Measurements from ENCODE around the gene UAP1L1.

UAP1L1 gene

DNA sequence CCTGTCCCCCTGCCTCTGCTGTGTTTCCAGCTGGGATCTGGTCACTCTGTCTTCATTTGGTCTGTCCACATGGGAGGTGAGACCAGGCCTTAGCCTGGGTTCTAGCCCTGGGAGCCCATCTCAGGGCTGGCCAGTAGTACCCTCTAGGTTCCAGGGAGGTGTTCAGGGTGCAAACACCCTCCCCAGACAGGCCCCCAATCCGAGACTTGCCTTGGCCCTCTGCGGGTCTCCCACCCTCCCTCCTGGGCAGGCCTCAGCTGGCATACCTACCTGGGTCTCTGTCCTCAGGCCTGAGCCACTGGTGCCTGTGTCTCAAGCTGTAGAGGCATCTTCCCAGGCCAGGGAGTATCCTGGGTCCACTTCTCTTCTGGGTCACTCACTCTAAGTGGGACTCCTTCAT lies 6.0 kb upstream of the UAP1L1 start:
- no peak for FAIRE-seq
- DNase-seq (ENCODE audit: low spot score) = no peak

DNA sequence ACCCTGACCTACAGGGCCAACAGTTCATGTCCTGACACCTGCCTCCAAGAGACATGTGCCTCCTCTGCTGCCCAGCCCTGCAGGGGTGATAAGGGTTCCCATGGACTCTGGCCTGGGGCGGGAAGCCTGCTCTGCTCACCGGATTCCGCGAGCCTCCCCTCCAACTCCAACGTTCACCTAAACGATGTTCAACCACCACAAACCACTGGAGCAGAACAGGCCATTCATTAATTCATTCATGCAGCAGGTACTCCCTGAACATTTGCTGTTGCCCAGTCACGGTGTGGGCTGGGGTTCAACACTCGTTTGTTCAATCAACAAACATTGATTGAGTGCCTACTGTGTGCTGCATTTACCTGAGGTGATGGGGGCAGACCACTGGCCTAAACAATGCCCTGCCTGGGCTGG lies 3.3 kb upstream of the UAP1L1 start:
- DNase-seq (ENCODE audit: low spot score) (no peak), FAIRE-seq (no peak)

DNA sequence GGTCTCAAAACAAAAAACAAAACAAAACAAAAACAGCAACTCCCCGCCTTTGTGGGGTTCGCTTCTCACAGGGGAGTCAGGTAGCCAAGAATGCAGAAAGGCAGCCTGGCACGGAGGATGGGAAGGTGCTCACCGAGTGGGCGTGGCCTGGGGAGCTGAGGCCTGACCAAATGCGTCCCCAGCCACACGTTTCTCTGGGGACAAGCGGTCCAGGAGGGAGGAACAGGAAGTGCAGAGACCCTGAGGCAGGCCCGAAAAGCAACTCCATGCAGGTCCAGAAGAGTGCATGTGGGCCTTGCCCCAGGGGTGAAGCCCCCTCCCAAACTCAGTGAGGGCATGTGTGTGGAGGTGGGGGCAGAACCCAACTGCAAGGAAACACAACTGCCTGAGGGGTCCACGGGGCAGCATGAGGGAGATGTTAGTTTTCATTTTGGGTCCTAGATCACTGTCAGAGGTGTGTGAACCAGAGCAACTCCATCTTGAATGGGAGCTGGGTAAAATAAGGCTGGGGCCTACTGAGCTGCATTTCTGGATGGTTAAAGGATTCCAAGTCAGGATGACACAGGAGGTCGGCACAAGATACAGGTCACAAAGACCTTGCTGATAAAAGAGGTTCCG lies 2.6 kb upstream of the UAP1L1 start:
- no peak for FAIRE-seq
- DNase-seq (ENCODE audit: low spot score) = no peak

DNA sequence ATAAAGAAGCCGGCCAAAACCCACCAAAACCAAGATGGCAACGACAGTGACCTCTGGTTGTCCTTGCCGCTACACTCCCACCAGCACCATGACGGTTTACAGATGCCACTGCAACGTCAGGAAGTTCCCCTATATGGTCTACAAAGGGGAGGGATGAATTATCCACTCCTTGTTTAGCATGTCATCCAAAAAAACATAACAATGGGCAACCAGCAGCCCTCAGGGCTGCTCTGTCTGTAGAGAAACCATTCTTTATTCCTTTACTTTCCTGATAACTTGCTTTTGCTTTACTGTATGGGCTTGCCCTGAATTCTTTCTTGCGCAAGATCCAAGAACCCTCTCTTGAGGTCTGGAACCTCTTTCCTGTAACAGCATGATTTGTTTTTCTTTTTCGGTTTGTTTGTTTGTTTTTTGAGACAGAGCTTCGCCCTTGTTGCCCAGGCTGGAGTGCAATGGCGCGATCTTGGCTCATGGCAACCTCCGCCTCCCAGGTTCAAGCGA lies 2.0 kb upstream of the UAP1L1 start:
- FAIRE-seq (no peak), DNase-seq (ENCODE audit: low spot score) (no peak)

DNA sequence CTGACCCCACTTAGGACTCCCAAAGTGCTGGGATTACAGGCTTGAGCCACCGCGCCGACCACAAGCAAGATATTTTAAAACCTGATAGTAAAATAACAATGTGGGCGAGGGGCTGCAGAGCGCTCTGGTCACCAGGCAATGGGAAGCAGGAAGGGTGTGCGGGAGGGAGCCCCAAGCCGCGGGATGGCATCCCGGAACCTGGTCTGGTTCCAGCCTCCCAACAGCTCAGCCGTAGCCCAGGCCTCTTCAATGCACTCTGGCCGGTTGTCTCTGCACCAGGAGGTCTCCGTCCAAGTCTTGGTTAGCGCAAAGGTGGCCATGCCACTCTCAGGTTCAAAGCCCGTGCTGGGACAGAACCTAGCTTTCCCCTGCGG lies 694 bp upstream of the UAP1L1 start:
- FAIRE-seq (no peak), DNase-seq (ENCODE audit: low spot score) (no peak)

DNA sequence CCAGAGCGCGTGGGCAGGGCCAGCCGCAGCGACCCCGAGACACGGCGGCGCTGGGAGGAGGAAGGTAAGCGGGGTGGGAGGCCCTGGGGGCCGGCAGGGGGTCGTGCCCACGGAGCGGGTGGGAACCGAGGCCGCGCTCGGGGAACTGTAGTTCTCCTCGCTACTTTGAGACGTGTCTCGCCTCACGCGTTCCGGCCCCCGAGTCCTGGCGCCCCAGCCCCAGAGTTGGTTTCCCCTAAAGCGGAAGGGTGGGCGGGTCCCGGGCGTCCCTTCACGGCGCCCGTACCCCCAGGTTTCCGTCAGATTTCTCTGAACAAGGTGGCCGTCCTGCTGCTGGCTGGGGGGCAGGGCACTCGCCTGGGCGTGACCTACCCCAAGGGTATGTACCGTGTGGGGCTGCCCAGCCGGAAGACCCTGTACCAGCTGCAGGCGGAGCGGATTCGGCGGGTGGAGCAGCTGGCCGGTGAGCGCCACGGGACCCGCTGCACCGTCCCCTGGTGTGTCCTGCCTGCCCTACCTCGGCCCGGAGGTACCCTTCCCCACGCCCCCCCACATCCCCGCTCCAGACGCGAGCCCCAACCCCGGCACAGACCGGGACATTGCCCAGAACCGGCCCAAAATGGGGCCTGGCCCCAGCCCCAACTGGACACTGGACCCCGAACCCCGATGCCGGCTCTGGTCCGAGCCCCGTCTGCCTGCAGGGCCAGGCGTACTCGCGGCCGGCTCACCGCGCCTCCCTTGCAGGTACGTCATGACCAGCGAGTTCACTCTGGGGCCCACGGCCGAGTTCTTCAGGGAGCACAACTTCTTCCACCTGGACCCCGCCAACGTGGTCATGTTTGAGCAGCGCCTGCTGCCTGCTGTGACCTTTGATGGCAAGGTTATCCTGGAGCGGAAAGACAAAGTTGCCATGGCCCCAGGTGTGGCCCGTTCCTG lies 709 bp downstream of the UAP1L1 start:
- no peak for DNase-seq (ENCODE audit: low spot score)
- FAIRE-seq = peak; percentile 23

DNA sequence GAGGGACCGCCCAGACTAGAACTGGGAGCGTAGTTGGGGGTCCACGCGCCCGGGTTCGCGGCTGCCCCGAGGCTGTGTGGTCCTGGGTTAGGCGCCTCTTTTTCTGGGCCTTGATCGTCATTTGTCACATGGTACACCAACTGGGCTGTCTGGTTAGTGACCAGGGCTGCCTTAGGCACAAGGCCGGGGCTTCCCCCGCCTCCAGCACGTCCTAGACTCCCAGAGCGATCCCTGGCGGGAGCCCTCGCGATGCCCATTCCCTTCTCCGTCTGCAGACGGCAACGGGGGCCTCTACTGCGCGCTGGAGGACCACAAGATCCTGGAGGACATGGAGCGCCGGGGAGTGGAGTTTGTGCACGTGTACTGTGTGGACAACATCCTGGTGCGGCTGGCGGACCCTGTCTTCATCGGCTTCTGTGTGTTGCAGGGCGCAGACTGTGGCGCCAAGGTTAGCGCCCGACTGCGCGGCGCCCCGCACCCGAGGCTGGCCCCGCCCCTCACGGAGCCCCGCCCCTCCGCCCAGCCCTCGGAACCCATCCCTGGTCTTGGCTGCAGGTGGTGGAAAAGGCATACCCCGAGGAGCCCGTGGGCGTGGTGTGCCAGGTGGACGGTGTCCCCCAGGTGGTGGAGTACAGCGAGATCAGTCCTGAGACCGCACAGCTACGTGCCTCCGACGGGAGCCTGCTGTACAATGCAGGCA lies 1.5 kb downstream of the UAP1L1 start:
- no peak for DNase-seq (ENCODE audit: low spot score)
- no peak for FAIRE-seq

DNA sequence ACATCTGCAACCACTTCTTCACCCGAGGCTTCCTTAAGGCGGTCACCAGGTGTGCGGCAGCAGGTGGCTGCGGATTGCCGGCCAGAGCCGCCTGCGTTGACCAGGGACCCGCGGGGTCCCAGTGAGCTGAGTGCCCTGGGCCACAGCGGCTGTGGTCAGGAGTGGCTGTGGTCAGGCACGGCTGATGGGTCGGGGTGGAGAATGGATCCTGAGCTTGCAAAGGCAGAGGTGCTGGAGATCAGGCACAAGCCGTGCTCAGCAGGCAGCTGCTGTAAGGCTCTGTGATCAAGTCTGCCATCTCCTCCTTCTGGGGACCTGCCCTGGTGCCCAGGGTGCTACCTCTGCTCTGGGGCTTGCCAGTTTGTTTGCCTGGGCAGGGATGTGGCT lies 2.1 kb downstream of the UAP1L1 start:
- no peak for DNase-seq (ENCODE audit: low spot score)
- no peak for FAIRE-seq

DNA sequence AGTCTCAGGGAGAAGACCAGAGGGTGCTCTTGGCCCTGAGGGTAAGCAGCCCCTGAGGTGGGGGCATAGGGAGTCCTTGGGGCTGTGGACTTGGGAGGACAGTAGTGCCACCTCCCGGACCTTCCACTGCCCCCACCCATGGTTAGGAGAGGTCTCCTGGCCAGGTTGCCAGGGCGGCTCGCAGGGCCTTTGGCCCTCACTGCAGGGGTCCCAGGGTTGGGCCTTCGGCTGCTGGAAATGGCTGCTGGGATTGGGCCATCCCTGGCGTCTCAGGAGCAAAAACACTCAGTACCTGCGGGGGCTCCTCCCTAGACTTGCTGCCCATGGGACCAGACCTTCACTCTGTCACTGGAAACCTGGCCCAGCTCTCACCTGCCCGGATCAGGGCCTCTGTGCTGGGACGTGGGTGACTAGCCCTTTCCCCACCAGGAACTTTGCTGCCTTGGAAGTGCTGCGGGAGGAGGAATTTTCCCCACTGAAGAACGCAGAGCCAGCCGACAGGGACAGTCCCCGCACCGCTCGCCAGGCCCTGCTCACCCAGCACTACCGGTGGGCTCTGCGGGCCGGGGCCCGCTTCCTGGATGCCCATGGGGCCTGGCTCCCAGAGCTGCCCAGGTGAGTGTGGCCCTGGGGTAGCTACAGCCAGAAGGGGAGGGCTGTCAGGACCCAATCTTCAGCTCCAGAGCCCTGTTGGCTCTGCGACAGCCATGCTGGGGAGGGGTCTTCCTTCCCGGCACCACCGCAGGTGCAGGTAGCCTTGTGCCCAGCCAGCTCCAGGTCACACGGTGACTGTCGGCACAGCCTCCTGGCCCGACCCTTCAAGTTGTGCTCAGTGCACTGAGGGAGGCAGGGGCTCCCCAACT lies 3.2 kb downstream of the UAP1L1 start:
- DNase-seq (ENCODE audit: low spot score) = no peak

DNA sequence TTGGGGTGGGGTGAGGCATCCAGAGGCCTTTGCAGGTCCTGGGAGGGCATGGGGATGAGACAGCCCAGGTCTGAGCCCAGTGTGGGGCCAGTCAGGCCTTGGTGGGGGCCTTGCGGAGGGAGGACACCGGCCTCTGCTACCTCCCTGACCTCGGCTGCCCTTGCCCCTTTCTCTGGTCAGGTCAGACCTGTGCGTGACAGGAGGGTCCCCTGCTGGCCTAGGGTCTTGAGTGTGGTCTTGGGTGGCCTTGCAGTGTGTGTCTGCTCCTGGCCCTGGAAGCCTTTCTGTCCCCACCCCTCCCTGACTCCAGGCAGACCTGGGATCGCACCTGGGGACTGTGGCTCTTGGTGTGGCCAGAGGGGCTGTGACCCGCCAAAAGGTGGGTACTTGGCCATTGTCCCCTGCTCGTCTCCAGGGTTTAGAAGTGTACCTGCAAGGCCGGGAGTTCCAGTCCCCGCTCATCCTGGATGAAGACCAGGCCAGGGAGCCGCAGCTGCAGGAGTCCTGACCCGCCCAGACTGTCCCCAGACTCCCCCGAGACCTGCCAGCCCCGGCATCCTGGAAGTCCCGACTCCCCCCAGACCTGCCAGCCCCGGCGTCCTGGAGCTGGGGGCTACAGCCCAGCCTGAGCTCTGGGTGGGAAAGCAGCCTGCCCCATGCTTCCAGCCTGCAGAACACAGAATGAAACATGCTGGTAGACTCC lies 5.1 kb downstream of the UAP1L1 start:
- no peak for FAIRE-seq

More for the DNA sequence above, 3.2 kb downstream of the UAP1L1 start:
- FAIRE-seq = no peak

DNA sequence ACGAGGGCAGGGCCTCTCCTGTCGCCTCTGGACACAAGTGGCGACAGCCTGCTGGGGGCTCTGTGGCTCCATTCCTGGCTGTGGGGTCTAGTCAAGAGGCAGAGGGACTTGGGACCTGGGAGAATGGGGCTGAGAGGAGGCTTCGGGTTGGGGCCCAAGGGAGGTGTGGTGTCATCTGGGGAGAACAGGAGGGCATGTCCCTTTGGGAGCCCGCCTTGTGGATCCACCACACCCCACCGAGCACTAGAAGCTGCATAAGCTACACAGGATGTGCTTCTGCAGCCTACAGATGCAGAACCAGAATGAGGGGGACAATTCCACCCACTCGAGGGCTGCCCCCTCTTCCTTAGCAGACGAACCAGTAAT lies 5.6 kb downstream of the UAP1L1 start:
- FAIRE-seq (no peak), DNase-seq (ENCODE audit: low spot score) (no peak)

More for the DNA sequence above, 5.1 kb downstream of the UAP1L1 start:
- DNase-seq (ENCODE audit: low spot score) = no peak

DNA sequence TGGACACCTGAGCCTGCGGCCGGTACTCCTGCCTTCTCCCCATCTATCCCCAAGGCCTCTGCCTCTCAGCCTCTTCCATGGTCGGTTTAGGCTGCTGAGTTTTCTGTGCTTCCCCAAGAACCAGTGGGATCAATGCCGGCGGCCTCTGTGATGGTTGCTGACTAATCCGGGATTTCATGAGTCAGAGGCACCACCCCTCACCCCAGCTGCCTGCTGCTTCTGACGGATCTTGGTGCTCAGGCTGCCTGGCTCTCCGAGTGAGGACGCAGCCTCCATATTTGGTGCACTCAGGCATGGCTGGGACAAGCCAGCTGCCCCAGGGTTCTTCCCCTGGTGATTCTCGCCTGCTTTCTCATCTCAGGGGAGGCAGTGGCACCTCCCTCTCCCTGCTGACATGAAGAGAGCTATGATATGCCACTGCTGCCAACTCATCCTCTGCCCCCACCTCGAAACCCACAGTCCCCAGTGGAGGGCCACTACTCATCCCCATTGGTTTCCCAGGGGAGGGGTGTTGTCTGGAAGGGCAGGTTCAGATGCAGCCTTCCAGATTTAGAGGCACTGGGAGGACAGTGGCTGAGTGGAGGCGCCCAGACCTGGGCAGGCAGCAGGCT lies 6.2 kb downstream of the UAP1L1 start:
- DNase-seq (ENCODE audit: low spot score) (peak; percentile 84), FAIRE-seq (peak; percentile 71)

DNA sequence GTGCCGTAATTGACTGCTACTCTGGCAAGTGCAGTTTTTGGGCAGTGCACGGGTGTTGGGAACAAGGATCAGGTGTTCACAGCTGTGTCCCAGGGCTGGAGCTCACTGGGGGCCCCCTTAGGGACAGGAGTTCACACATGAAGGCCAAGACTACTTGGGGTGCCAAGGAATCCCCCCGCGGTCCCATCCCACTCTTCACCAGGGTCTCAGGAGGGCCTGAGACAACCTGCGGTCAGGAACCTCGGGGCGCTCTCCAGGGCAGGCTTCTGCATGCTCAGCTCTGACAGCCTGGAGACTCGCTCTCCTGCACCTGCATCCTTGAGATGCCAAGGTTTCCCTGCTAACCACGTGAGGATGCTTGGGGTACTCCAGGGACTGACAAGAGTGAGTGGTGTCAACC lies 7.2 kb downstream of the UAP1L1 start:
- no peak for DNase-seq (ENCODE audit: low spot score)
- no peak for FAIRE-seq

DNA sequence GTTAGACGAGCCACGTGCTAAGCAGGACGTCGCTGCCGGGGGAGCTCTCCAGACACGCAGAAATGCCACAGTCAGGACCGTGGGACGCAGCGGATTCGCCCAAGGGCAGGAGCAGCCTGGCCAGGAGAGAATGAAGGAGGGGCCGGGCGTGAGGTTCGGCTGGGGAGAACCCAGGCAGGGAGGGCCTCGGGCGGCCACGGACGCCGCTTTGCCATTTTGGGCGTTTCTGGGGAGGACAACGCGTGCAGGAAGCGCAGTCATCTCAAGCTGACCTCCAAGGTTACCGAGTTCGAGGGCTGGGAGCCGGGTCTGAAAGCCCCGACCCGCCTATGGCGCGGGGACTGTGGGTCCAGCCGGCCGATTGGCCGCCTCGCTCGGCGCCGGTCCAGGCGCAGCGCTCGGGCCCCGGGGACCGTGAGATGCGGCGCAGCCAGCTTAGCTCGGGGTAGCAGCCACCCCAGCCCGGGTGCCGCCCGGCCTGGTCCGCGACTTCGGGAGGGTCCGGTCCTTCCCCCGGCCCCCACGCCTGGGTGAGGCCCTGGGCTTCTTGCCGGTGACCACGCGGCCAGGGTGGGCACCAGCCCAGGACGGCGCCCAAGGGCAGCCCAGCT lies 8.7 kb downstream of the UAP1L1 start:
- no peak for FAIRE-seq
- DNase-seq (ENCODE audit: low spot score) = no peak

DNA sequence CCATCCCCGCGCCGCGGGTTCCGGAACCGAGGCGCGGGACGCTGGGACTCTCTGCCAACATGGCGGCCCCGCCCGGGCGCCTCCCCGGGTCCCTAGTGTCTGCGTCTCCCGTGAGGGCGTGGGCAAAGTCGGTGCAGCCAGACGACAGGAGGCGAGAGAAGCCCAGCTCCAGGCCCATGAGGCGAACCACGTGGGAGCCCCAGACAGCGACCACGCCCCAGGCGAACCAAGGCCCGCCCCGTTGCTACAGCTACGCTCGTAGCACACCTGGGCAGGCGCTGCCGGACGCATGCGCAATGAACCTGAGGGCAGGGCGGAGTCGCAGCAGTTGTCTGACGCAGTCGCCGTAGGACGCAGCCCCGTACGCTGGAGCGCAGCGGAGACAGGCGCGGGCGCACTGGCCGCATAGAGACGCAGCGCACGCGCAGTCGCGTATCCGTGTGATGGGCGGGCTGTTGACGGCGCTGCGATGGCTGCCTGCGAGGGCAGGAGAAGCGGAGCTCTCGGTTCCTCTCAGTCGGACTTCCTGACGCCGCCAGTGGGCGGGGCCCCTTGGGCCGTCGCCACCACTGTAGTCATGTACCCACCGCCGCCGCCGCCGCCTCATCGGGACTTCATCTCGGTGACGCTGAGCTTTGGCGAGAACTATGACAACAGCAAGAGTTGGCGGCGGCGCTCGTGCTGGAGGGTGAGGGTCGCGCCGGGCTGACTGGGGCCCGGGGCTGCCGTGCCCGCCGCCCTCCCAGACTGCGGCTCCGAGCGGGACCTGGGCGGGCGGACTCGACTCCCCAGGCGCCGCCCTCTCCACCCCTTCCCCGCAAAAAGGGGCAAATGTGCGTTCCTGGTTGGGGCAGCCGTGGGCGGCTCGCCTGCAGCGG lies 9.5 kb downstream of the UAP1L1 start, which contains the start of gene MAN1B1:
TSS of gene MAN1B1 (plus strand) at position 455 of the 878 bp plus-strand sequence. CDS start at position 470, 15 bp downstream.
- DNase-seq (ENCODE audit: low spot score) = peak; percentile 99
- FAIRE-seq = peak; percentile 97

DNA sequence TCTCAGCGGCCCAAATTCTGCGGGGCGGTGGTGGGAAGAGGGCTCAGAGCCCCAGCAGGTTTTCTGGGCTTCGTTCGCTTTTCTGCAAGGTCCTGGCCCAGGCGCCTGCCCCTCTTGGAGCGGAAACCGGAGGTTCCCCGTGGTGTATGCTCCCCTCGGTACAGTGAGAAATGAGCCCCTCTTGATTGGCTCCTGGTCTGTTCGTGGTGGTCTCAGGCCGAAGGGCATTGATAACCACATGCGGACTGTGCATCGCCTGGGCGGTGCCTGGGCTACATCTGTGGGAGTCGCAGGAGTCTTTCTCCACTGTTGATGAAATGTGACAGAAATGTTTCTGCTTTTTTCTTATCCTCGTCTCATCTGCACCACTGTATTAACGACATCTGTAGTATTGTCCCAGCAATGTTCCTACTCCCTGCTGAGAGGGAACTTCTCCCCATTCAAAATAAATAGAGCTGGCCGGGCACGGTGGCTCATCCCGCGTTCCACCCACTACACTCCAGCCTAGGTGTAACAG lies 10.2 kb downstream of the UAP1L1 start:
- FAIRE-seq (no peak), DNase-seq (ENCODE audit: low spot score) (no peak)

DNA sequence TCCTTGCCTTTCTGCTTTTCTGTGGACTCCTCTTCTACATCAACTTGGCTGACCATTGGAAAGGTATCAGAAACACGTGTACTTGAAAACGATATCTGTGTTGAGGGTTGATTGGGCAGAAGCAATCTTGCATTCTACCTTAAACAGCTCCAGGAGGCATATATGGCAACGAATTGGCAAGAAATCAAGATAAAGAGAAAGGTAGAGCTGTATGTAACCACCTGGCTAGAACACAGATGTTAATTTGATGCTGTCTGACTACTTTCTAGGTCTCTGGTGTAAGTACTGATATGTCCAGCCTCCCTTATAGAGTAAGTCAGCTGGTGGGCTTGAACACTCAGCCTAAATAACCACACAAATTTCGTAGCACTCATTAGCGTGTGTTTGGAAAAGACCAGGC lies 10.8 kb downstream of the UAP1L1 start:
- DNase-seq (ENCODE audit: low spot score) (no peak), FAIRE-seq (no peak)

DNA sequence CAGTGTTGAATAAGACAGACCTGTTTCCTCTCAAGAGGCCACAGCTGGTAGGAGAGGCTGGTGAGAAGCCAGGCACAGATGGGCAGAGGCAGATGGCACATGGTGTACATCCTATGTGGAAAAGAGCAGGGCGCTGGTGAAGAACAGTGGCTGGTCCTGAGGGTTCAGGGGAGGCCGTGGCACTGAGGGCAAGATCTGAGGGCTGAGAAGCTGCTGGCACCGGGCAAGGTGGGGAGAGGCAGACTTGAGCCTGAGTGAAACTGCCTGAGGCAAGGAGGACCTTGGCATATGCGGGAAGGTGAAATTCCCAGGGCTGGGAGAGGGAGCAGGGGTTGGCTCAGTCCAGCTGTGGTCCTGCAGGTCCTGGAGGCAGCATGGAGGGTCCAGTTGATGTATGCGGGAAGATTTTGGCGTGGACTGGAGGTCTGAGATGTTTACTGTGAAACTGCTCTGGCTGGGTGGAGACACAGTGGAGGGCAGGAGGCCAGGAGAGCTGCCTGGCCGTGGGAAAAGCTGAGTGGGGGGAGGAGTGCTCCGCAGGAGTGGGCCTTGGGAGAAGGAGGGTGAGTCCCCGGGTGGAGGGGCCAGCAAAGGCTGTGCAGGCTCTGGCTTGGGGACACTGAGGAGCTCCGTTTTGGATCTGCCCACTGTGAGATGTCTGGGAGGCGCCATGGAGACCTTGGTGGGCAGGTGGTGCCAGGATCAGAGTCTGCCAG lies 12.1 kb downstream of the UAP1L1 start:
- DNase-seq (ENCODE audit: low spot score) = no peak
- FAIRE-seq = no peak
